ENCODE data around the gene ZNF423. TPM values are rescaled to one million over a fixed set of nuclear protein-coding genes. Genes with fewer than 3 reads are reported as not detected.

ZNF423 gene
- total RNA-seq, 2 donors from 2014 or later, result 4.7 to 7.3 TPM

- DNase-seq, result no peak
- intact Hi-C loops (cut with DNase I), result no loop called here
- no peak overlapping the region for H3K9ac ChIP-seq (ENCODE audit: low read depth in 2 of 2, low read length in 2 of 2)
- no peaks in the 10 kb centered on the region for H3K9me3 ChIP-seq
- TF ChIP-seq CTCF (IDR thresholded peaks at IDR 0.05), result no peak
- peak overlapping the region; percentile 11 for H3K4me3 ChIP-seq
- H3K27me3 ChIP-seq, result no peaks in the 10 kb centered on the region
- no peak overlapping the region for H3K27ac ChIP-seq
- no peaks in the 10 kb centered on the region for H3K4me1 ChIP-seq
- H3K36me3 ChIP-seq, result no peaks in the 10 kb centered on the region
These were observed 372.1 kb downstream of the ZNF423 start for GRCh38 chr16:49483651-49484450.

- no peak overlapping the region for H3K4me3 ChIP-seq
- H3K27ac ChIP-seq, result no peak overlapping the region
- H3K4me1 ChIP-seq, result no peaks in the 10 kb centered on the region
- no peak for TF ChIP-seq CTCF (IDR thresholded peaks at IDR 0.05)
- no peaks in the 10 kb centered on the region for H3K9me3 ChIP-seq
- intact Hi-C loops (cut with DNase I), result no loop called here
- no peaks in the 10 kb centered on the region for H3K27me3 ChIP-seq
- H3K36me3 ChIP-seq, result no peaks in the 10 kb centered on the region
- DNase-seq, result no peak
- no peak overlapping the region for H3K9ac ChIP-seq (ENCODE audit: low read depth in 2 of 2, low read length in 2 of 2)
These were observed 372.7 kb downstream of the ZNF423 start for GRCh38 chr16:49483251-49483650.

- intact Hi-C loops (cut with DNase I), result no loop called here
- Histone ChIP-seq H3K27me3 (no peaks in the 10 kb centered on the region), H3K4me3 (no peak overlapping the region), H3K36me3 (no peaks in the 10 kb centered on the region), H3K9ac (ENCODE audit: low read depth in 2 of 2, low read length in 2 of 2) (no peak overlapping the region), H3K4me1 (no peaks in the 10 kb centered on the region), H3K27ac (no peak overlapping the region), H3K9me3 (no peaks in the 10 kb centered on the region)
- no peak for DNase-seq
- no peak for TF ChIP-seq CTCF (IDR thresholded peaks at IDR 0.05)
These were observed 373.2 kb downstream of the ZNF423 start for GRCh38 chr16:49482690-49483089.

GRCh38 chr16:49478616-49479015 lies 377.3 kb downstream of the ZNF423 start:
- no peak overlapping the region for H3K27ac ChIP-seq
- no peaks in the 10 kb centered on the region for H3K27me3 ChIP-seq
- H3K36me3 ChIP-seq, result no peaks in the 10 kb centered on the region
- no peak overlapping the region for H3K4me3 ChIP-seq
- no peak for DNase-seq
- intact Hi-C loops (cut with DNase I), result no loop called here
- no peak for TF ChIP-seq CTCF (IDR thresholded peaks at IDR 0.05)
- H3K4me1 ChIP-seq, result no peaks in the 10 kb centered on the region
- H3K9me3 ChIP-seq, result no peaks in the 10 kb centered on the region
- no peak overlapping the region for H3K9ac ChIP-seq (ENCODE audit: low read depth in 2 of 2, low read length in 2 of 2)

GRCh38 chr16:49478107-49478506 lies 377.8 kb downstream of the ZNF423 start:
- intact Hi-C loops (cut with DNase I), result no loop called here
- H3K9me3 ChIP-seq, result no peaks in the 10 kb centered on the region
- no peak overlapping the region for H3K27ac ChIP-seq
- no peaks in the 10 kb centered on the region for H3K27me3 ChIP-seq
- no peaks in the 10 kb centered on the region for H3K4me1 ChIP-seq
- H3K36me3 ChIP-seq, result no peaks in the 10 kb centered on the region
- TF ChIP-seq CTCF (IDR thresholded peaks at IDR 0.05), result no peak
- DNase-seq, result no peak
- H3K4me3 ChIP-seq, result no peak overlapping the region
- H3K9ac ChIP-seq (ENCODE audit: low read depth in 2 of 2, low read length in 2 of 2), result no peak overlapping the region
